GM18502 (cell line): Measurements from ENCODE around the gene MTIF3.

Experiments used
- ATAC-seq: cut with Tn5 transposase; IDR thresholded peaks from one replicate; pipeline ENCODE4 v1.9.1; 2021; ENCODE audit warnings: mild to moderate bottlenecking; ENCODE audit not compliant: unreplicated experiment, poor library complexity

MTIF3 gene

GRCh38 chr13:27461940-27462584 lies 11.7 kb upstream of the MTIF3 start:
- no peak for ATAC-seq

- ATAC-seq = no peak
These were observed 5.0 kb upstream of the MTIF3 start for GRCh38 chr13:27455331-27455855.

GRCh38 chr13:27450921-27451471 lies 632 bp upstream of the MTIF3 start:
- no peak for ATAC-seq

- ATAC-seq = no peak
These were observed 1.2 kb downstream of the MTIF3 start for GRCh38 chr13:27449081-27449603.

- no peak for ATAC-seq
These were observed 2.1 kb downstream of the MTIF3 start for GRCh38 chr13:27448308-27448707.

GRCh38 chr13:27446986-27447583 lies 3.3 kb downstream of the MTIF3 start:
- ATAC-seq = no peak

- no peak for ATAC-seq
These were observed 7.6 kb downstream of the MTIF3 start for GRCh38 chr13:27442797-27443196.

GRCh38 chr13:27442071-27442647 lies 8.2 kb downstream of the MTIF3 start:
- no peak for ATAC-seq

- ATAC-seq = peak; percentile 64
These were observed 10.0 kb downstream of the MTIF3 start for GRCh38 chr13:27440408-27440807.

GRCh38 chr13:27437126-27437525 lies 13.2 kb downstream of the MTIF3 start:
- no peak for ATAC-seq

GRCh38 chr13:27432611-27433210 lies 17.7 kb downstream of the MTIF3 start:
- ATAC-seq = no peak

GRCh38 chr13:27432180-27432579 lies 18.2 kb downstream of the MTIF3 start:
- no peak for ATAC-seq

- ATAC-seq = no peak
These were observed 22.2 kb downstream of the MTIF3 start for GRCh38 chr13:27428160-27428559.

- no peak for ATAC-seq
These were observed 22.7 kb downstream of the MTIF3 start for GRCh38 chr13:27427641-27428040.

- peak; percentile 70 for ATAC-seq
These were observed 24.3 kb downstream of the MTIF3 start for GRCh38 chr13:27425918-27426630.

GRCh38 chr13:27425158-27425917 lies 25.0 kb downstream of the MTIF3 start:
- ATAC-seq = peak; percentile 5

- peak; percentile 73 for ATAC-seq
These were observed 25.9 kb downstream of the MTIF3 start, which contains the start of gene GTF3A for GRCh38 chr13:27424246-27425157. TSS of gene GTF3A (plus strand) at chr13:27424619.

- ATAC-seq = no peak
These were observed 27.0 kb downstream of the MTIF3 start for GRCh38 chr13:27423333-27423732.
